Kasumi-1 (cell line): ENCODE measurements around the gene PNMA6E.
"Not testable (repeated sequence)": the region's sequence is repeated elsewhere in the genome, so short reads cannot be mapped to it uniquely, and the experiment has no call there.

ENCODE experiments used
- DNase-seq, 2 experiments: peaks; one replicate each; lab custom pipeline; 2025; lab: John Stamatoyannopoulos, UW

Gene PNMA6E

GRCh38 chrX:153408221-153408721, 7.1 kb upstream of the PNMA6E start:
- no peak for DNase-seq

- no peak for DNase-seq
Measured at GRCh38 chrX:153407736-153408135, 6.6 kb upstream of the PNMA6E start.

GRCh38 chrX:153406903-153407302, 5.8 kb upstream of the PNMA6E start:
- DNase-seq = no peak

- DNase-seq = no peak
Measured at GRCh38 chrX:153406011-153406410, 4.9 kb upstream of the PNMA6E start.

- no peak for DNase-seq
Measured at GRCh38 chrX:153405426-153405825, 4.3 kb upstream of the PNMA6E start.

- DNase-seq = not testable (repeated sequence)
Measured at GRCh38 chrX:153404333-153404732, 3.2 kb upstream of the PNMA6E start.

- peak; percentile 34 to 45 for DNase-seq
Measured at GRCh38 chrX:153400146-153401132, 711 bp downstream of the PNMA6E start.

- no peak for DNase-seq
Measured at GRCh38 chrX:153398275-153398960, 2.7 kb downstream of the PNMA6E start.

- DNase-seq = no peak
Measured at GRCh38 chrX:153397256-153397960, 3.7 kb downstream of the PNMA6E start.

GRCh38 chrX:153396320-153397195, 4.6 kb downstream of the PNMA6E start:
- DNase-seq = no peak

- no peak for DNase-seq
Measured at GRCh38 chrX:153395613-153396319, 5.4 kb downstream of the PNMA6E start.

- no peak for DNase-seq
Measured at GRCh38 chrX:153394612-153395011, 6.5 kb downstream of the PNMA6E start.

- DNase-seq = no peak
Measured at GRCh38 chrX:153392642-153393321, 8.4 kb downstream of the PNMA6E start.

- not testable (repeated sequence) for DNase-seq
Measured at GRCh38 chrX:153389460-153389768, 11.7 kb downstream of the PNMA6E start.

- DNase-seq = no peak
Measured at GRCh38 chrX:153388722-153389459, 12.3 kb downstream of the PNMA6E start.

- no peak for DNase-seq
Measured at GRCh38 chrX:153387987-153388721, 13.0 kb downstream of the PNMA6E start.

GRCh38 chrX:153387345-153387744, 13.8 kb downstream of the PNMA6E start:
- no peak for DNase-seq

GRCh38 chrX:153386097-153386496, 15.1 kb downstream of the PNMA6E start:
- DNase-seq = no peak

- not testable (repeated sequence) for DNase-seq
Measured at GRCh38 chrX:153384973-153385372, 16.2 kb downstream of the PNMA6E start.
